ENCODE results near the gene KCNJ5. TPM values are rescaled to one million over a fixed set of nuclear protein-coding genes. Genes with fewer than 3 reads are reported as not detected.

KCNJ5 gene
- total RNA-seq, 1 experiment from 2014 or later = 0.11 TPM

- H3K56ac ChIP-seq (ENCODE audit: insufficient read length, low read depth, low read length) = no peak overlapping the region
- H3K4me2 ChIP-seq (ENCODE audit: insufficient read depth, insufficient read length, low read length) = peak overlapping the region; percentile 44
- H3T11ph ChIP-seq (ENCODE audit: low read length) = no peak overlapping the region
- H3K9me3 Mint-ChIP-seq = no peaks in the 10 kb centered on the region; a peak in 1 of 5 replicates
- H2BK20ac ChIP-seq (ENCODE audit: low read depth, low read length, poor library complexity, severe bottlenecking) = no peak overlapping the region
- H3K14ac ChIP-seq (ENCODE audit: insufficient read depth, low read length) = no peak overlapping the region
- no peak overlapping the region for H4K5ac ChIP-seq (ENCODE audit: insufficient read length, low read depth, low read length)
- DNase-seq = no peak
- H2BK5ac ChIP-seq (ENCODE audit: insufficient read length, low read length) = no peak overlapping the region
- H2BK12ac ChIP-seq (ENCODE audit: insufficient read length, low read depth, low read length) = no peak overlapping the region
- H3K4me3 Mint-ChIP-seq = peak overlapping the region; percentile 74 to 89
- H3K27ac ChIP-seq (ENCODE audit: insufficient read length, low read depth, low read length) = no peak overlapping the region
- H3K79me1 ChIP-seq (ENCODE audit: insufficient read depth, low read depth, low read length, poor library complexity, severe bottlenecking) = no peaks in the 10 kb centered on the region
- peaks cover 55% of the 10 kb centered on the region for H3K27me3 ChIP-seq (ENCODE audit: insufficient read depth, low read length)
- H3K18ac ChIP-seq (ENCODE audit: insufficient read length, low read depth, low read length) = no peak overlapping the region
- no peak overlapping the region for H2BK15ac ChIP-seq (ENCODE audit: low read depth, low read length)
- H3K27me3 Mint-ChIP-seq (ENCODE audit: low read depth) = peaks cover 99% of the 10 kb centered on the region
- H3K27ac Mint-ChIP-seq = no peak overlapping the region
- no peak overlapping the region for H3K23ac ChIP-seq (ENCODE audit: insufficient read length, low read depth, low read length)
- no peak for TF ChIP-seq CTCF (conservative IDR thresholded peaks at IDR 0.05)
- no peaks in the 10 kb centered on the region for H3K4me1 ChIP-seq (ENCODE audit: insufficient read depth, low read length)
- peaks cover 27 to 36% of the 10 kb centered on the region in 2 experiments for H3K4me1 Mint-ChIP-seq
- H3K79me2 ChIP-seq (ENCODE audit: insufficient read depth, low read length) = no peaks in the 10 kb centered on the region
- H4K8ac ChIP-seq (replicated peaks; ENCODE audit: insufficient read length, low read depth, low read length) = no peak overlapping the region
- H4K91ac ChIP-seq (ENCODE audit: insufficient read length, low read depth, low read length) = no peak overlapping the region
- H3K23me2 ChIP-seq (ENCODE audit: insufficient read length, low read depth, low read length, poor library complexity, severe bottlenecking) = peaks cover 8% of the 10 kb centered on the region
- no peaks in the 10 kb centered on the region for H3K9me3 ChIP-seq (ENCODE audit: control insufficient read depth, low read depth, low read length)
- H2BK120ac ChIP-seq (ENCODE audit: low read depth, low read length, poor library complexity, severe bottlenecking) = no peak overlapping the region
- no peak overlapping the region for H3K4ac ChIP-seq (ENCODE audit: low read depth, low read length)
- no peak overlapping the region for H2AK5ac ChIP-seq (ENCODE audit: insufficient read length, low read length)
- no peaks in the 10 kb centered on the region for H3K36me3 Mint-ChIP-seq (ENCODE audit: insufficient read depth in 1 of 3, low read depth in 3 of 3)
- no peaks in the 10 kb centered on the region for H4K20me1 ChIP-seq (ENCODE audit: control insufficient read depth, insufficient read depth, insufficient read length)
- no peak overlapping the region for H2AFZ ChIP-seq (ENCODE audit: low read length)
- WGBS (ENCODE audit: extremely low coverage, insufficient read length, low lambda C conversion rate) = no CpG with 5 or more reads among the region's 9 CpGs
- no peak overlapping the region for H3K9ac ChIP-seq (ENCODE audit: extremely low read depth, insufficient read length, low read length)
Observed at GRCh38 chr11:128890216-128890542, 977 bp upstream of the KCNJ5 start.

Measured in H9 (cell line).